NT2/D1 (cell line): ENCODE data around the gene ERFE.

Experiments
- SUZ12 ChIP-seq: IDR thresholded peaks from 2 replicates; pipeline ENCODE4 v1.6.1; 2011; ENCODE audit not compliant: insufficient read length, insufficient read depth; ENCODE audit errors: extremely low read depth
- YY1 ChIP-seq: IDR thresholded peaks from 2 replicates; pipeline ENCODE4 v1.6.1; 2011; ENCODE audit not compliant: insufficient read length, insufficient read depth
- ZNF274 ChIP-seq: IDR thresholded peaks from 2 replicates; pipeline ENCODE4 v1.6.1; 2011; ENCODE audit warnings: mild to moderate bottlenecking, low read depth, low read length

DNA sequence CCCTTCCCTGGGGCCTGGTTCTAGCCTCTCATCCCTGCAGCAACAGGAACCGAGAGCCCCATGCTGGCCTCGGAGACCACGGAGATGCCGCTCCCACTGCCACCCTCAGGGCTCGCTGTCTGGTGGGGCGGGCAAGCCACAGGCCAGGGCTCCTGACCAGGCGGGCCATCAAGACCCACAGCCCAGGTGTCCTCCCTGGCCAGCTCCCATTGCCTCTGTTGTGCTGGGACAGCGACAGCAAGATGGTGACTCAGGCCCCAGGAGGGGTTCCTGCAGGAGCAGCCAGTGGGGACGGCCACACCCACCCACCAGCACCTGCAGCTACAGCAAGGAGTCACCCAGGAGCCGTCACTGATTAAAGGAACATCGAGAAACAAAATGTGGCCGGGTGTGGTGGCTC is 12.9 kb upstream of the ERFE start:
- TF ChIP-seq ZNF274 (no peak), YY1 (no peak), SUZ12 (no peak)
